HCT116 (cell line): ENCODE data around the gene ADCYAP1. TPM values are rescaled to one million over a fixed set of nuclear protein-coding genes. Genes with fewer than 3 reads are reported as not detected.

ENCODE experiments used
- ATAC-seq: fragments of 200-7000 bp; cut with Tn5 transposase; 2 replicates; pipeline ENCODE4 v1.9.1; 2020; ENCODE audit warnings: mild to moderate bottlenecking, moderate library complexity
- BruUV-seq: library from RNA; stranded (reverse); fragments of 400-500 nt; replicated peaks from 2 replicates; lab custom pipeline; 2021; lab: Mats Ljungman, UMichigan
- CTCF ChIA-PET: fragments of 300-600 bp; sonication (Branson Sonifier 250); formaldehyde crosslinking; loops from one replicate; lab custom pipeline; 2021; ENCODE audit warnings: antibody characterized with exemption; lab: Charles Lee
- POLR2A ChIA-PET: fragments of 300-600, 350-600 bp; sonication (Branson Sonifier 250); formaldehyde crosslinking; loops from one replicate; lab custom pipeline; 2021; ENCODE audit warnings: antibody characterized with exemption; lab: Charles Lee
- RAD21 ChIA-PET, 2 experiments: fragments of 300-600 bp; sonication (Branson Sonifier 250); formaldehyde crosslinking; loops; one replicate each; lab custom pipeline; 2023; ENCODE audit warnings: low total read pairs in 2 of 2; ENCODE audit not compliant: uncharacterized antibody in 2 of 2, unreplicated experiment in 2 of 2, low non-redundant PET in 1 of 2; lab: Charles Lee
- DNase-seq: peaks from one replicate; pipeline ENCODE4 v3.0.0-alpha.2; 2010; ENCODE audit warnings: low read depth, low spot score
- H2AFZ ChIP-seq: fragments of 200-600 bp; shearing (Covaris generic), sonication (generic); 2 replicates; pipeline ENCODE4 v1.6.1; 2017; ENCODE audit warnings: low read depth, mixed run types, mixed read lengths, antibody characterized with exemption, low read length; ENCODE audit not compliant: poor library complexity, severe bottlenecking
- H3K27ac ChIP-seq: 2 replicates; pipeline ENCODE4 v1.5.1; 2012; ENCODE audit warnings: low read depth, low read length
- H3K27me3 ChIP-seq: fragments of 200-600 bp; sonication (generic); 2 replicates; pipeline ENCODE4 v1.6.1; 2016; ENCODE audit warnings: mixed run types, low read length, mixed read lengths; ENCODE audit not compliant: insufficient read depth
- H3K36me3 ChIP-seq, 2 experiments: fragments of 200-500 bp in 1 of 2; fragments of 200-600 bp in 1 of 2; sonication (Bioruptor generic) in 1 of 2; sonication (generic) in 1 of 2; 2 replicates each; pipeline versions ENCODE4 v1.5.1 to v1.6.1; 2014 to 2016; ENCODE audit warnings: low read length in 2 of 2, inconsistent platforms in 1 of 2, mixed read lengths in 1 of 2, mixed run types in 1 of 2; ENCODE audit not compliant: insufficient read depth in 2 of 2, control insufficient read depth in 1 of 2
- H3K4me1 ChIP-seq, 2 experiments: fragments of 200-600 bp in 1 of 2; sonication (generic) in 1 of 2; 2 replicates each; pipeline versions ENCODE4 v1.5.1 to v1.6.1; 2012 to 2017; ENCODE audit warnings: low read length in 2 of 2, inconsistent platforms in 1 of 2, mild to moderate bottlenecking in 1 of 2, mixed read lengths in 1 of 2, mixed run types in 1 of 2, moderate library complexity in 1 of 2; ENCODE audit not compliant: insufficient read depth in 2 of 2, control insufficient read depth in 1 of 2
- H3K4me2 ChIP-seq: fragments of 200-600 bp; sonication (generic); 2 replicates; pipeline ENCODE4 v1.6.1; 2017; ENCODE audit warnings: mixed run types, low read length, mixed read lengths
- H3K4me3 ChIP-seq, 2 experiments: fragments of 200-600 bp in 1 of 2; sonication (generic) in 1 of 2; replicated peaks in 1 of 2; 2 replicates each; pipeline ENCODE4 v1.5.1; 2011 to 2016; ENCODE audit warnings: low read length in 2 of 2, control low read depth in 1 of 2, low read depth in 1 of 2, mild to moderate bottlenecking in 1 of 2, mixed read lengths in 1 of 2, mixed run types in 1 of 2
- H3K79me2 ChIP-seq: fragments of 200-600 bp; sonication (generic); 2 replicates; pipeline ENCODE4 v1.6.1; 2017; ENCODE audit warnings: mild to moderate bottlenecking, mixed run types, low read length, moderate library complexity, mixed read lengths; ENCODE audit not compliant: insufficient read depth
- H3K9ac ChIP-seq: fragments of 200-600 bp; sonication (generic); 2 replicates; pipeline ENCODE4 v1.6.1; 2016; ENCODE audit warnings: low read length, mixed read lengths
- H3K9me2 ChIP-seq: fragments of 200-600 bp; sonication (generic), shearing (Covaris generic); 2 replicates; pipeline ENCODE4 v1.6.1; 2017; ENCODE audit warnings: mixed run types, mild to moderate bottlenecking, moderate library complexity; ENCODE audit not compliant: insufficient read depth
- H3K9me3 ChIP-seq, 2 experiments: fragments of 200-500 bp in 1 of 2; fragments of 200-600 bp in 1 of 2; sonication (Bioruptor generic) in 1 of 2; sonication (generic) in 1 of 2; 2 replicates each; pipeline ENCODE4 v1.6.1; 2014 to 2017; ENCODE audit warnings: low read length in 2 of 2, mixed read lengths in 2 of 2, inconsistent platforms in 1 of 2, low read depth in 1 of 2, mild to moderate bottlenecking in 1 of 2, mixed run types in 1 of 2, moderate library complexity in 1 of 2; ENCODE audit not compliant: control insufficient read depth in 1 of 2, insufficient read depth in 1 of 2
- H4K20me1 ChIP-seq: fragments of 200-600 bp; sonication (generic), shearing (Covaris generic); 2 replicates; pipeline ENCODE4 v1.6.1; 2017; ENCODE audit warnings: mixed run types, mild to moderate bottlenecking, moderate library complexity; ENCODE audit not compliant: insufficient read depth
- CEBPB ChIP-seq: IDR thresholded peaks from 2 replicates; pipeline ENCODE4 v1.6.1; 2012; ENCODE audit warnings: low read depth
- EGR1 ChIP-seq: IDR thresholded peaks from 2 replicates; pipeline ENCODE4 v1.6.1; 2012; ENCODE audit warnings: low read depth
- ELF1 ChIP-seq: IDR thresholded peaks from 2 replicates; pipeline ENCODE4 v1.6.1; 2012; ENCODE audit warnings: low read depth, borderline replicate concordance
- EZH2phosphoT487 ChIP-seq: fragments of 200-600 bp; IDR thresholded peaks from 2 replicates; pipeline ENCODE4 v1.6.1; 2018; ENCODE audit warnings: antibody characterized with exemption, borderline replicate concordance
- JUND ChIP-seq: IDR thresholded peaks from 2 replicates; pipeline ENCODE4 v1.6.1; 2012
- POLR2A ChIP-seq: IDR thresholded peaks from 2 replicates; pipeline ENCODE4 v1.7.0; 2011; ENCODE audit warnings: borderline replicate concordance; ENCODE audit not compliant: insufficient read depth, insufficient read length; ENCODE audit errors: extremely low read depth
- POLR2AphosphoS5 ChIP-seq: IDR thresholded peaks from 2 replicates; pipeline ENCODE4 v1.6.1; 2011; ENCODE audit warnings: mild to moderate bottlenecking, low read depth, low read length, moderate library complexity
- RAD21 ChIP-seq: IDR thresholded peaks from 2 replicates; pipeline ENCODE4 v1.6.1; 2012; ENCODE audit warnings: low read depth, mild to moderate bottlenecking
- SIN3A ChIP-seq: IDR thresholded peaks from 2 replicates; pipeline ENCODE4 v1.6.1; 2012; ENCODE audit warnings: low read depth
- SP1 ChIP-seq: IDR thresholded peaks from 2 replicates; pipeline ENCODE4 v1.6.1; 2012; ENCODE audit warnings: low read depth
- SRF ChIP-seq: IDR thresholded peaks from 2 replicates; pipeline ENCODE4 v1.6.1; 2012; ENCODE audit warnings: low read depth
- TCF7L2 ChIP-seq: IDR thresholded peaks from 2 replicates; pipeline ENCODE4 v1.7.0; 2011; ENCODE audit warnings: borderline replicate concordance, inconsistent platforms; ENCODE audit not compliant: insufficient read depth, insufficient read length; ENCODE audit errors: extremely low read depth
- intact Hi-C: fragments of 100-400 bp; cut with micrococcal nuclease; formaldehyde crosslinking; loops from 2 replicates; pipeline ENCODE4 v1.10.0; 2022
- total RNA-seq: library from RNA; stranded (reverse); gene quantifications from one replicate; pipeline ENCODE4 v1.2.1, GENCODE V29; 2021; ENCODE audit not compliant: unreplicated experiment
- TF ChIP-seq, protein P1 (sequence below): IDR thresholded peaks from 2 replicates; pipeline ENCODE4 v1.6.1; 2012
- TF ChIP-seq, protein P2 (sequence below): IDR thresholded peaks from 2 replicates; pipeline ENCODE4 v1.6.1; 2011; ENCODE audit warnings: mild to moderate bottlenecking, low read length, moderate library complexity; ENCODE audit not compliant: insufficient replicate concordance; ENCODE audit errors: extremely low read depth
- TF ChIP-seq, protein P3 (sequence below): IDR thresholded peaks from 2 replicates; pipeline ENCODE4 v1.6.1; 2012; ENCODE audit warnings: low read depth

ADCYAP1 gene
- total RNA-seq, 1 experiment from 2014 or later = not detected

DNA sequence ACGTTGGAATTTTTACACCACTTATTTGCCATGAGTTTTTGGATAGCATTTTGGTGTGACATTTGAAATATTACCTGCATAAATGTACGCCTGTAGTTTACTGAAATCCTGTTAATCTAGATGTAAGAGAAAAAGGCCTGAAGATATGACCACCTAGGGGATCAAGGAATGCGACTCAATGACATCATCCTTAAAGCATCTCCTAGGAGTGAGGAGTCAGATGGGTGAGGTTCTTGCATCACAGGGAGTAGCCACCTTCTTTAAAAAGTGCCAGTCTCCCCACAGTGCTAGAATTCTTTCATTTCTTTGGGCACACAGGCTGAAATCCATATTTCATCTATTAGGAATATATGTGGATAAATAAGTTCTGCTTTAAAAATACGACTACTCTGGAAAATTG lies 34.5 kb downstream of the ADCYAP1 start:
- no peak for DNase-seq
- POLR2A ChIA-PET = no interaction called here
- Histone ChIP-seq H3K4me3 (no peak overlapping the region), H3K4me1 (peaks cover 0 to 8% of the 10 kb centered on the region in 2 experiments; a peak in 1 of 4 replicates), H4K20me1 (no peaks in the 10 kb centered on the region), H3K27ac (no peak overlapping the region), H2AFZ (no peak overlapping the region), H3K36me3 (no peaks in the 10 kb centered on the region), H3K4me2 (peak overlapping the region; percentile 15; the same call in 1 of the 2 replicates), H3K9me2 (no peaks in the 10 kb centered on the region), H3K9me3 (no peaks in the 10 kb centered on the region), H3K27me3 (no peaks in the 10 kb centered on the region), H3K9ac (no peak overlapping the region), H3K79me2 (no peaks in the 10 kb centered on the region)
- CTCF ChIA-PET = no interaction called here
- TF ChIP-seq CEBPB = peak; percentile 26; the same call in 1 of the 2 replicates
- no peak for TF ChIP-seq POLR2A
- TF ChIP-seq, protein P1, sequence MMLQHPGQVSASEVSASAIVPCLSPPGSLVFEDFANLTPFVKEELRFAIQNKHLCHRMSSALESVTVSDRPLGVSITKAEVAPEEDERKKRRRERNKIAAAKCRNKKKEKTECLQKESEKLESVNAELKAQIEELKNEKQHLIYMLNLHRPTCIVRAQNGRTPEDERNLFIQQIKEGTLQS = 0 out of 2 replicates have a peak, but pooled peaks have one; percentile 22
- no peak for TF ChIP-seq EGR1
- no TSS peak for BruUV-seq
- RAD21 ChIA-PET = no interaction called here
- intact Hi-C loops = no loop called here
- ATAC-seq = peak; percentile 46; the same call in 1 of the 2 replicates

DNA sequence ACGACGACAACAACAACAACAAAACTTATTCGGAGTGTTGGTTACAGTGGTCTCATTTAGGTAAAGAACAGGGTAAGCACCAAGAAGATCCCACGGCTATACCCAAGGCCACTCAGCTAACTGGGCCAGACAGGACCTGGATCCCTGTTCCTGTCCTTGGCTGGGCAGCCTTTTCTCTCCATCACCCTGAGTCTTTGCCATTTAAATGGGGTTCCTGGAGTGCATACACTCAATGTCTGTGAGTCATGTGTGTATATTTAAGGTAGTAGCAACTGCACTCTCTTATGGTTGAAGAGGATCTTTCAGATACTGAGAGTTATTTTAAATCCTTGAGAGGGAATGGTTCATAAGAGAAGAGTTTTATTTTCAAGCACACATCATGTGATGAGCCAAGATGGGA lies 35.3 kb downstream of the ADCYAP1 start:
- no peaks in the 10 kb centered on the region for H3K9me2 ChIP-seq
- peaks cover 0 to 8% of the 10 kb centered on the region in 2 experiments; a peak in 1 of 4 replicates for H3K4me1 ChIP-seq
- H3K79me2 ChIP-seq = no peaks in the 10 kb centered on the region
- ChIA-PET CTCF (no interaction called here), POLR2A (no interaction called here), RAD21 (no interaction called here)
- no peak overlapping the region for H3K27ac ChIP-seq
- ATAC-seq = no peak
- H3K4me3 ChIP-seq = no peak overlapping the region
- no peaks in the 10 kb centered on the region for H4K20me1 ChIP-seq
- no peaks in the 10 kb centered on the region for H3K36me3 ChIP-seq
- no peak overlapping the region for H3K4me2 ChIP-seq
- no peak for DNase-seq
- no peak overlapping the region for H2AFZ ChIP-seq
- no peak overlapping the region for H3K9ac ChIP-seq
- H3K9me3 ChIP-seq = no peaks in the 10 kb centered on the region
- no peaks in the 10 kb centered on the region for H3K27me3 ChIP-seq
- no TSS peak for BruUV-seq
- intact Hi-C loops = no loop called here
- TF ChIP-seq, protein P2, sequence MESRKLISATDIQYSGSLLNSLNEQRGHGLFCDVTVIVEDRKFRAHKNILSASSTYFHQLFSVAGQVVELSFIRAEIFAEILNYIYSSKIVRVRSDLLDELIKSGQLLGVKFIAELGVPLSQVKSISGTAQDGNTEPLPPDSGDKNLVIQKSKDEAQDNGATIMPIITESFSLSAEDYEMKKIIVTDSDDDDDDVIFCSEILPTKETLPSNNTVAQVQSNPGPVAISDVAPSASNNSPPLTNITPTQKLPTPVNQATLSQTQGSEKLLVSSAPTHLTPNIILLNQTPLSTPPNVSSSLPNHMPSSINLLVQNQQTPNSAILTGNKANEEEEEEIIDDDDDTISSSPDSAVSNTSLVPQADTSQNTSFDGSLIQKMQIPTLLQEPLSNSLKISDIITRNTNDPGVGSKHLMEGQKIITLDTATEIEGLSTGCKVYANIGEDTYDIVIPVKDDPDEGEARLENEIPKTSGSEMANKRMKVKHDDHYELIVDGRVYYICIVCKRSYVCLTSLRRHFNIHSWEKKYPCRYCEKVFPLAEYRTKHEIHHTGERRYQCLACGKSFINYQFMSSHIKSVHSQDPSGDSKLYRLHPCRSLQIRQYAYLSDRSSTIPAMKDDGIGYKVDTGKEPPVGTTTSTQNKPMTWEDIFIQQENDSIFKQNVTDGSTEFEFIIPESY = no peak
- TF ChIP-seq EGR1 (no peak), CEBPB (no peak), POLR2AphosphoS5 (no peak), POLR2A (no peak), RAD21 (no peak), ELF1 (no peak), TCF7L2 (no peak), SIN3A (no peak), SRF (no peak), JUND (no peak), SP1 (no peak), EZH2phosphoT487 (no peak)
- TF ChIP-seq, protein P3, sequence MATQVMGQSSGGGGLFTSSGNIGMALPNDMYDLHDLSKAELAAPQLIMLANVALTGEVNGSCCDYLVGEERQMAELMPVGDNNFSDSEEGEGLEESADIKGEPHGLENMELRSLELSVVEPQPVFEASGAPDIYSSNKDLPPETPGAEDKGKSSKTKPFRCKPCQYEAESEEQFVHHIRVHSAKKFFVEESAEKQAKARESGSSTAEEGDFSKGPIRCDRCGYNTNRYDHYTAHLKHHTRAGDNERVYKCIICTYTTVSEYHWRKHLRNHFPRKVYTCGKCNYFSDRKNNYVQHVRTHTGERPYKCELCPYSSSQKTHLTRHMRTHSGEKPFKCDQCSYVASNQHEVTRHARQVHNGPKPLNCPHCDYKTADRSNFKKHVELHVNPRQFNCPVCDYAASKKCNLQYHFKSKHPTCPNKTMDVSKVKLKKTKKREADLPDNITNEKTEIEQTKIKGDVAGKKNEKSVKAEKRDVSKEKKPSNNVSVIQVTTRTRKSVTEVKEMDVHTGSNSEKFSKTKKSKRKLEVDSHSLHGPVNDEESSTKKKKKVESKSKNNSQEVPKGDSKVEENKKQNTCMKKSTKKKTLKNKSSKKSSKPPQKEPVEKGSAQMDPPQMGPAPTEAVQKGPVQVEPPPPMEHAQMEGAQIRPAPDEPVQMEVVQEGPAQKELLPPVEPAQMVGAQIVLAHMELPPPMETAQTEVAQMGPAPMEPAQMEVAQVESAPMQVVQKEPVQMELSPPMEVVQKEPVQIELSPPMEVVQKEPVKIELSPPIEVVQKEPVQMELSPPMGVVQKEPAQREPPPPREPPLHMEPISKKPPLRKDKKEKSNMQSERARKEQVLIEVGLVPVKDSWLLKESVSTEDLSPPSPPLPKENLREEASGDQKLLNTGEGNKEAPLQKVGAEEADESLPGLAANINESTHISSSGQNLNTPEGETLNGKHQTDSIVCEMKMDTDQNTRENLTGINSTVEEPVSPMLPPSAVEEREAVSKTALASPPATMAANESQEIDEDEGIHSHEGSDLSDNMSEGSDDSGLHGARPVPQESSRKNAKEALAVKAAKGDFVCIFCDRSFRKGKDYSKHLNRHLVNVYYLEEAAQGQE = no peak
- TF ChIP-seq, protein P1 = no peak
